Heart left ventricle (tissue), 16 donors: Measurements from ENCODE around the gene ERFL. TPM values are rescaled to one million over a fixed set of nuclear protein-coding genes. Genes with fewer than 3 reads are reported as not detected.

Source experiments
- ATAC-seq, 4 donors: fragments of 200-7000 bp; cut with Tn5 transposase; one replicate each; pipeline ENCODE4 v1.9.1; 2020 to 2022; ENCODE audit warnings: moderate library complexity in 4 of 4, mild to moderate bottlenecking in 3 of 4, moderate number of reproducible peaks in 1 of 4
- DNase-seq, 5 donors: peaks; one replicate each; pipeline ENCODE4 v3.0.0-alpha.2; 2020
- H3K27ac ChIP-seq, 12 donors: fragments of 200-600 bp; sonication (generic) in 4 of 12; one replicate each; pipeline versions ENCODE4 v1.5.0 to v1.8.0; 2016 to 2022; ENCODE audit warnings: mild to moderate bottlenecking in 2 of 12
- H3K27me3 ChIP-seq, 9 donors: fragments of 200-600 bp; sonication (generic) in 2 of 9; one replicate each; pipeline versions ENCODE4 v1.5.1 to v1.8.0; 2016 to 2022; ENCODE audit warnings: mild to moderate bottlenecking in 3 of 9
- H3K36me3 ChIP-seq, 9 donors: fragments of 200-600 bp; sonication (generic) in 2 of 9; one replicate each; pipeline versions ENCODE4 v1.5.0 to v1.8.0; 2018 to 2022; ENCODE audit warnings: mild to moderate bottlenecking in 2 of 9
- H3K4me1 ChIP-seq, 12 donors: fragments of 200-600 bp; sonication (generic) in 4 of 12; one replicate each; pipeline versions ENCODE4 v1.5.0 to v1.8.0; 2016 to 2022; ENCODE audit warnings: mild to moderate bottlenecking in 3 of 12
- H3K4me3 ChIP-seq, 12 donors: fragments of 200-600 bp; sonication (generic) in 4 of 12; one replicate each; pipeline versions ENCODE4 v1.5.0 to v1.8.0; 2017 to 2022; ENCODE audit warnings: mild to moderate bottlenecking in 9 of 12, moderate library complexity in 4 of 12
- H3K9me3 ChIP-seq, 12 donors: fragments of 200-600 bp; sonication (generic) in 4 of 12; one replicate each; pipeline versions ENCODE4 v1.5.0 to v1.8.0; 2016 to 2022; ENCODE audit warnings: mild to moderate bottlenecking in 1 of 12
- POLR2A ChIP-seq, 2 donors: fragments of 450-650 bp; IDR thresholded peaks; one replicate each; pipeline ENCODE4 v1.6.1; 2017; ENCODE audit warnings: antibody characterized with exemption in 2 of 2, mild to moderate bottlenecking in 2 of 2, moderate library complexity in 2 of 2
- WGBS, 4 donors: extraction: QIAGEN DNeasy Blood & Tissue Kit in 2 of 4; methylation state at CpG; one replicate each; pipeline versions ENCODE4 v1.1.5 to v1.1.7; 2013 to 2018; 5-methylcytosine and 5-hydroxymethylcytosine counted together
- intact Hi-C, 10 donors: fragments of 100-400 bp; cut with DNase I; formaldehyde crosslinking; loops; one replicate each; pipeline versions ENCODE4 v1.11.1 to v1.14.2; 2022
- polyA plus RNA-seq, 2 donors: library from polyadenylated mRNA; stranded (reverse); fragments of 200-250 nt; gene quantifications; one replicate each; pipeline ENCODE4 v1.2.3, GENCODE V29; 2013
- total RNA-seq, 9 donors: library from RNA; depleted of rRNA in 2 of 9; stranded (reverse); fragments of >200 nt in 2 of 9; fragmentation: NEBNext Ultra II Directional in 3 of 9; extraction: Animal tissue kit (Norgen Biotek cat#: 25700) in 3 of 9; gene quantifications; one replicate each; pipeline versions ENCODE4 v1.1.0 to v1.2.4, GENCODE V29; 2016 to 2023
- TF ChIP-seq, protein P1 (sequence below), 12 donors: fragments of 200-600 bp; sonication (generic) in 4 of 12; IDR thresholded peaks; one replicate each; pipeline versions ENCODE4 v1.5.0 to v1.8.0; 2018 to 2022; ENCODE audit warnings: antibody characterized with exemption in 12 of 12, mild to moderate bottlenecking in 5 of 12
- donor health status: ischemic (EF 13 %, LVEDD 7.1; RV severe dilation, severe dysfunction).
- donor health status: healthy with polysubstance abuse.
- donor health status: DM: no; HTN: yes; CAD: no.
- donor health status: DM: no; HTN: no; CAD: no.
- donor health status: ischemic (EF 25% LVEDD 6.9; RV normal size, moderate dysfunction).
- donor health status: ischemic (EF 25% LVEDD 5.7; RV mildly dilated, moderate dysfunction).
- donor health status: healthy.
- donor health status: DM: yes; HTN: yes; CAD: no.
- donor health status: ischemic (EF 35%, LVEDD 5.7; RV mildly dilated, moderate dysfunction).
- donor health status: nonischemic (EF 11% LVEDD 7.7; RV severe dilation, severe dysfunction).
- donor health status: DM: yes; HTN: yes; CAD: no.
- donor health status: PGD.
- donor health status: ischemic (EF 29% LVEDD 5.4; RV normal size, mild dysfunction).
- donor health status: nonischemic (EF 23%, LVEDD 6.1; RV moderate dilation, normal function).

ERFL gene
- total and polyA plus RNA-seq, 11 donors: 0.13 TPM; not detected in 10

DNA sequence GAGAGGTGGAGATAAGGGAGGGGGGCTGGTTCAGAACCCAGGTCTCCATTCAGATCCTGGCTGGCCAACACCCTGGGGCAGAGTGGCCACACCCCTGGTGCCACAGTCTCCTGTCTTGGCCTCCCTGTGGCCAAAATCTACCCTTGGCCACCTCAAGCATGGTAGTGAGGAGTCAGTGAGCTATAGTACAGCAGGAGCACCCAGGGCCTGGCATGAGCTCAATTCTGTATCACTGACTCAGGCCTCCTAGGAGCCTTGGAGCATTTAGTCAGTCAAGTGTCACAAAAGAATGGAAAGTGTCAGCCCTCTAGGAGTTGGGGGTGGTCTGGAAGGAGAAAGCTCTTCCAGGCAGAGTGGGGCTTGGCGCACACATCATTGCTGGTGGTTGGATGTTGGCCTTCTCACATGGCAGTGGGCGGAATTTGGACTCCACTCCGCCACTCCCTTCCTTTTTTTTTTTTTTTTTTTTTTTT is 57.8 kb downstream of the ERFL start:
- H3K36me3 ChIP-seq: peaks cover 0 to 68% (median 55%) of the 10 kb centered on the region in 9 donors
- ATAC-seq (peak in 1 of 4 donors; percentile 5), DNase-seq (no peak)
- peak overlapping the region in 3 of 12 donors; percentile 22 to 86 (median 55) for H3K27ac ChIP-seq
- H3K27me3 ChIP-seq: no peaks in the 10 kb centered on the region
- no peaks in the 10 kb centered on the region for H3K9me3 ChIP-seq
- WGBS, 4 donors: 55 to 83% (median 72%) methylated on average over 3 of the region's 3 CpGs
- no peak overlapping the region for H3K4me3 ChIP-seq
- intact Hi-C loops: loop anchor here in 9 of 10 donors (5.0 to 10.0 kb wide), 5 partner anchors 62 to 364 kb away; partner anchors contain the start of gene RABAC1 (in 2 of the 9)
- H3K4me1 ChIP-seq: peaks cover 0 to 96% (median 22%) of the 10 kb centered on the region in 12 donors
- no peak for TF ChIP-seq POLR2A (IDR thresholded peaks at IDR 0.05)
- TF ChIP-seq, protein P1, sequence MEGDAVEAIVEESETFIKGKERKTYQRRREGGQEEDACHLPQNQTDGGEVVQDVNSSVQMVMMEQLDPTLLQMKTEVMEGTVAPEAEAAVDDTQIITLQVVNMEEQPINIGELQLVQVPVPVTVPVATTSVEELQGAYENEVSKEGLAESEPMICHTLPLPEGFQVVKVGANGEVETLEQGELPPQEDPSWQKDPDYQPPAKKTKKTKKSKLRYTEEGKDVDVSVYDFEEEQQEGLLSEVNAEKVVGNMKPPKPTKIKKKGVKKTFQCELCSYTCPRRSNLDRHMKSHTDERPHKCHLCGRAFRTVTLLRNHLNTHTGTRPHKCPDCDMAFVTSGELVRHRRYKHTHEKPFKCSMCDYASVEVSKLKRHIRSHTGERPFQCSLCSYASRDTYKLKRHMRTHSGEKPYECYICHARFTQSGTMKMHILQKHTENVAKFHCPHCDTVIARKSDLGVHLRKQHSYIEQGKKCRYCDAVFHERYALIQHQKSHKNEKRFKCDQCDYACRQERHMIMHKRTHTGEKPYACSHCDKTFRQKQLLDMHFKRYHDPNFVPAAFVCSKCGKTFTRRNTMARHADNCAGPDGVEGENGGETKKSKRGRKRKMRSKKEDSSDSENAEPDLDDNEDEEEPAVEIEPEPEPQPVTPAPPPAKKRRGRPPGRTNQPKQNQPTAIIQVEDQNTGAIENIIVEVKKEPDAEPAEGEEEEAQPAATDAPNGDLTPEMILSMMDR (IDR thresholded peaks at IDR 0.05): no peak

DNA sequence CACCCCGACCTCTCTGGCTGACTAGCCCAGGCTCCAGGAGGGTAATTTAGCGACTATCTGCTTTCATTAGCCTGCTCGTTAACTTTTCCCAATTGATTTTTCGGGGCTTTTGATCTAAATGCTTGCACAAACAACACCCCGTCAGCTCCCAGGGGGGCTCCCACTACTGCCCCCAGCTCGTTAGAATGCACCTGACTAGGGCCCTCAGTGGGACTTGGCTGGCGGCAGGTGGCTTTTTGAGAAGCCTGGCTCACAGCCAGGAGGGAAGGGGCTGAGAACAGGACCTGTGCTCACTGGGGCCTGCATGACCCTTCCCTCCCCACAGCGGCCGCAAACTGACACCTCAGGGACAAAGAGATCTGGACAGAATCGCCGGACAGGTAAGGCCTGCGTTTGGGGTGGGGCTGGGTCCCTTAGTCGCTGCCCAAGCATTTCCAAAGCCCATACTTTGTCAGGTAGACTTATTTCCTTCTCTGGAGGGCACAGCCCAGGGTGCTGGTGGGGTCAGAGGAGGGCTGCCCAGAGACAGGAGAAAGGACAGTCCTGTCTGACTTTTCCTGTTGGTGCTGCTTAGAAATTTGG is 58.8 kb downstream of the ERFL start:
- no peak for DNase-seq
- intact Hi-C loops: loop anchor here in 1 of 10 donors (10.0 kb wide), 1 partner anchor 345 kb away; the partner anchor contains the start of gene DEDD2

DNA sequence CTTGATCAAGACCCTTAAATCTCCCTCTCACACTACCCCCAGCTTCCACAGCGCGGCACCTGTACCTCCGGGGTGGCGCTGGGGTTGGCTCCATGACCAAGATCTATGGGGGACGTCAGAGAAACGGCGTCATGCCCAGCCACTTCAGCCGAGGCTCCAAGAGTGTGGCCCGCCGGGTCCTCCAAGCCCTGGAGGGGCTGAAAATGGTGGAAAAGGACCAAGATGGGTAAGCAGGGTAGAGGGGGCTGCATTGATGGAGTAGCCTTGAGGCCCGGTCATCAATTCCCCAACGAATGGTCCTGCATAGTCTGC is 59.3 kb downstream of the ERFL start:
- DNase-seq (no peak), ATAC-seq (no peak)
- TF ChIP-seq POLR2A (IDR thresholded peaks at IDR 0.05): no peak
- TF ChIP-seq, protein P1 (IDR thresholded peaks at IDR 0.05): no peak
- H3K9me3 ChIP-seq: no peaks in the 10 kb centered on the region
- WGBS, 4 donors: 85 to 90% (median 88%) methylated on average over 12 of the region's 12 CpGs
- no peaks in the 10 kb centered on the region for H3K27me3 ChIP-seq
- H3K27ac ChIP-seq: no peak overlapping the region
- H3K4me1 ChIP-seq: peaks cover 0 to 98% (median 23%) of the 10 kb centered on the region in 12 donors
- intact Hi-C loops: loop anchor here in 1 of 10 donors (10.0 kb wide), 1 partner anchor 346 kb away; the partner anchor contains the start of gene DEDD2
- peaks cover 0 to 83% (median 70%) of the 10 kb centered on the region in 9 donors for H3K36me3 ChIP-seq
- H3K4me3 ChIP-seq: no peak overlapping the region

More for the DNA sequence above, 58.8 kb downstream of the ERFL start:
- H3K4me1 ChIP-seq: peaks cover 0 to 97% (median 22%) of the 10 kb centered on the region in 12 donors
- H3K27me3 ChIP-seq: no peaks in the 10 kb centered on the region
- H3K36me3 ChIP-seq: peaks cover 0 to 78% (median 65%) of the 10 kb centered on the region in 9 donors
- H3K27ac ChIP-seq: peak overlapping the region in 1 of 12 donors; percentile 86
- TF ChIP-seq, protein P1 (IDR thresholded peaks at IDR 0.05): no peak
- TF ChIP-seq POLR2A (IDR thresholded peaks at IDR 0.05): no peak
- H3K9me3 ChIP-seq: no peaks in the 10 kb centered on the region
- ATAC-seq: no peak
- H3K4me3 ChIP-seq: no peak overlapping the region
- WGBS, 4 donors: 82 to 88% (median 84%) methylated on average over 12 to 13 of the region's 13 CpGs

DNA sequence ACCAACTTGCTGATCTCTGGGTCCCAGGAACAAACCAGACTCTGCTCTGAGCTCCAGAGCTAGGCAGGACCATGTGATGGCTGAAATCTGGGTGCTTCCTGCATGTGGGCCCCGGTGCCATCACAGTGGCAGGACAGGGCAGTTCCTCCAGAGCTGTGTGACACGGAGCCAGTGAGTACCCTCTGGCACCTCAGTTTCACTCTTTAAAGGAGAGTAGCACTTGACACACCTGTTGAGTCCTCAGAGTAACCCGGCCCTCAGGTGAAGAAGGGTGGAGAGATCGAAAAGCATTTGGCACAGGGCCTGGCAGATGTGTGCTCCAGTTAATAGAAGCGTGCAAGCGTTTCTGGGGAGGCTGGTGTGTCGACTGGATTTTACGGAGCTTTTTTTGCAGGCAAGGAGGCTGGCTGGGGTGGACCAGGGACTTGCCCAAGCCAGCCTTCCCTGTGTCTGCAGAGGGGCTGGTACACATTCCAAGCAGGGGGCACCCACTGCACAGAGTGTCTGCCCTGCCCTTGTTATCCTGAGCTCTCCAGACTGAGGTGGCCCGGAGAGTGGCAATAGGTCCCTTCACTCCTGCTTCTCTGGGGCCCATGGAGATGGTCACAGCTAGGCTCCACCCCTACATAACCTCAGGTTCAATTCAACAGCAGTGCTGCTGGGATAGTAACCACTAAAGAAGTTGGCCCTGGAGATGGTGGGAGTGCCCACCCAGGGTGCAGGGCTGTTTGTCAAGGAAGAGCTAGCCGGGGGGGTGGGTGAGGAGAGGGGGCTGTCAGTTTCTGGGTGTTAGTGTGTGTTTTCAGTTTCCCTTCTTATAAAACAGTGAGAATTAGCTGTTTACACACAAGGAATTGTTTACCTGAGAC is 59.9 kb downstream of the ERFL start:
- intact Hi-C loops: loop anchor here in 1 of 10 donors (10.0 kb wide), 1 partner anchor 346 kb away; the partner anchor contains the start of gene DEDD2
- H3K4me3 ChIP-seq: no peak overlapping the region
- TF ChIP-seq POLR2A (IDR thresholded peaks at IDR 0.05): no peak
- TF ChIP-seq, protein P1 (IDR thresholded peaks at IDR 0.05): no peak
- no peaks in the 10 kb centered on the region for H3K9me3 ChIP-seq
- WGBS, 4 donors: 79 to 88% (median 84%) methylated on average over 10 of the region's 10 CpGs
- H3K27me3 ChIP-seq: no peaks in the 10 kb centered on the region
- peak overlapping the region in 1 of 12 donors; percentile 19 for H3K27ac ChIP-seq
- DNase-seq: no peak
- ATAC-seq: no peak
- H3K4me1 ChIP-seq: peaks cover 0 to 97% (median 24%) of the 10 kb centered on the region in 12 donors
- H3K36me3 ChIP-seq: peaks cover 0 to 89% (median 75%) of the 10 kb centered on the region in 9 donors
